Esophagus mucosa (tissue), 1 donor: ENCODE measurements around the gene AQP12A. TPM values are rescaled to one million over a fixed set of nuclear protein-coding genes. Genes with fewer than 3 reads are reported as not detected.

Source experiments
- ATAC-seq: fragments of 200-7000 bp; cut with Tn5 transposase; one replicate; pipeline ENCODE4 v1.9.1; 2020
- total RNA-seq: library from RNA; stranded (reverse); gene quantifications from one replicate; pipeline ENCODE4 v1.2.4, GENCODE V29; 2023
- donor health status: DM: yes; HTN: yes; CAD: no.

Gene AQP12A
- total RNA-seq, 1 donor from 2014 or later: not detected

GRCh38 chr2:240746671-240747070 lies 55.0 kb downstream of the AQP12A start:
- no peak for ATAC-seq

- no peak for ATAC-seq
Observed at GRCh38 chr2:240747256-240747655, 55.6 kb downstream of the AQP12A start.

Other genes starting within 250 kb of the AQP12A start
- gene ANKMY1, start 133.9 kb upstream of the AQP12A start, total RNA-seq: 8.9 TPM
- 3.7 TPM for gene DUSP28, start 131.5 kb upstream of the AQP12A start, total RNA-seq
- 44.6 TPM for gene RNPEPL1, start 123.4 kb upstream of the AQP12A start, total RNA-seq
- gene CAPN10, start 105.1 kb upstream of the AQP12A start, total RNA-seq: 10.5 TPM
- gene GPR35, start 66.4 kb upstream of the AQP12A start, total RNA-seq: 0.24 TPM
- not detected for gene AQP12B, start 9.0 kb upstream of the AQP12A start, total RNA-seq
- gene KIF1A, start 128.4 kb downstream of the AQP12A start, total RNA-seq: 0.12 TPM
- not detected for gene AGXT, start 177.0 kb downstream of the AQP12A start, total RNA-seq
- gene MAB21L4, start 204.3 kb downstream of the AQP12A start, total RNA-seq: 148 TPM
- gene CROCC2, start 214.5 kb downstream of the AQP12A start, total RNA-seq: 0.12 TPM